RWPE1 (cell line): ENCODE measurements around the gene ITLN1.

Experiments
- CTCF ChIA-PET: fragments of 350-600 bp; sonication (Branson Sonifier 250); formaldehyde crosslinking; extraction: SDS; loops from one replicate; lab custom pipeline; 2021; lab: Yijun Ruan, JAX
- POLR2A ChIA-PET: fragments of 400-600 bp; formaldehyde crosslinking; extraction: SDS; loops from one replicate; lab custom pipeline; 2020; ENCODE audit warnings: antibody characterized with exemption; ENCODE audit not compliant: low non-redundant PET; lab: Yijun Ruan, JAX
- DNase-seq: peaks from one replicate; pipeline ENCODE4 v3.0.0; 2012; ENCODE audit warnings: low spot score
- H3K27ac ChIP-seq: fragments of 450-650 bp; 2 replicates; pipeline ENCODE4 v1.5.1; 2017
- TF ChIP-seq, protein P1 (sequence below): fragments of 450-650 bp; conservative IDR thresholded peaks from 2 replicates; pipeline ENCODE4 v1.5.1; 2017; ENCODE audit warnings: low read depth, mild to moderate bottlenecking

The ITLN1 gene

DNA sequence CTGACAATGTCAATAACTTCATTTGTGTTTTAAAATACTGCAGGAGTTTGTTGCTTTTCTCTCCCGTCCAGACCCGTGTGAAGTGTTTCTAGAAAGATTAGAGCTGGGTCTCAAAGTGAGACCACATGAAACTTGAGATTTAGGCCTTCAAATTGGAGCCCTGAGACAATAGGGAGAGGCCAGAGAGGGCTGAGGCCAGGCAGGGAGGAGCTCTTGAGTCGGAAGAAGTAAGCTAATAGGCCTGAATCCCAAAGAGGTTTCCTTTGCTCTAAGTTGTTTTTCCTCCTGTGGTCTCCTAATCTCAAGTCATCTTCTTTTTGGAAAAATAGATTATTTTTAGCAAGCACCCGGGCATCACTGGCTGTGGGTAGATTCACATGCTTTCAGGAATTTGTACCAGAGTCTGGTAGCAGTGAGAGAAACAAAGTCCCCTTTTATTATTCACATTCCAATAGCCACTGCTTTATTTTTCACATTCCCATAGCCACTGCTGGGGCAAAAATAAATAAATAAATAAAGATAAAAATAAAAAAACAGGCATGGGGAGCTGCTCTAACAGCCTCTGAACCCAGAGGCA, 47.9 kb downstream of the ITLN1 start:
- no peak overlapping the region for H3K27ac ChIP-seq
- TF ChIP-seq, protein P1, sequence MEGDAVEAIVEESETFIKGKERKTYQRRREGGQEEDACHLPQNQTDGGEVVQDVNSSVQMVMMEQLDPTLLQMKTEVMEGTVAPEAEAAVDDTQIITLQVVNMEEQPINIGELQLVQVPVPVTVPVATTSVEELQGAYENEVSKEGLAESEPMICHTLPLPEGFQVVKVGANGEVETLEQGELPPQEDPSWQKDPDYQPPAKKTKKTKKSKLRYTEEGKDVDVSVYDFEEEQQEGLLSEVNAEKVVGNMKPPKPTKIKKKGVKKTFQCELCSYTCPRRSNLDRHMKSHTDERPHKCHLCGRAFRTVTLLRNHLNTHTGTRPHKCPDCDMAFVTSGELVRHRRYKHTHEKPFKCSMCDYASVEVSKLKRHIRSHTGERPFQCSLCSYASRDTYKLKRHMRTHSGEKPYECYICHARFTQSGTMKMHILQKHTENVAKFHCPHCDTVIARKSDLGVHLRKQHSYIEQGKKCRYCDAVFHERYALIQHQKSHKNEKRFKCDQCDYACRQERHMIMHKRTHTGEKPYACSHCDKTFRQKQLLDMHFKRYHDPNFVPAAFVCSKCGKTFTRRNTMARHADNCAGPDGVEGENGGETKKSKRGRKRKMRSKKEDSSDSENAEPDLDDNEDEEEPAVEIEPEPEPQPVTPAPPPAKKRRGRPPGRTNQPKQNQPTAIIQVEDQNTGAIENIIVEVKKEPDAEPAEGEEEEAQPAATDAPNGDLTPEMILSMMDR, result no peak
- CTCF ChIA-PET, result no interaction called here
- POLR2A ChIA-PET, result no interaction called here
- no peak for DNase-seq

- TF ChIP-seq, protein P1, result no peak
- ChIA-PET POLR2A (no interaction called here), CTCF (no interaction called here)
- no peak for DNase-seq
- H3K27ac ChIP-seq, result no peak overlapping the region
Observed at GRCh38 chr1:160836561-160836960, 48.4 kb downstream of the ITLN1 start.

DNA sequence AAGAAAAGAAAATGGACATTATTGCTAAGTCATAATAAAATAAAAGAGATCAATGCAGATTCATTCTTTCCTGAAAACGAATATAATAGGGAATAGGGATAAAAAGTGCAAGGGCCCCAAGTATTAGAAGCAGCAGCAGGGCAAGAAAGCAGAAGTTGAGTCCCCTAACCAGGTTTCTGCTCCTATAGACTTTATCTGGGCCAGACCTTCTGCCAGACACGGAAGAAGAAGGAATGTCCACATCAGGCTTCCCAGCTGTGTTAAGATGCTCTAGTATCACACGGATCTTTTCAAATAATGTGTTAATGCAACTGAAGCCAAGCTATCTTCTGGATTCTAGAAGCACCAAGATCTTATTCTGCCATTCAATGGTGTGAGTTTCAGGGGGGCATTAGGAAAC, 49.2 kb downstream of the ITLN1 start:
- TF ChIP-seq, protein P1, result no peak
- H3K27ac ChIP-seq, result no peak overlapping the region
- DNase-seq, result no peak
- ChIA-PET POLR2A (no interaction called here), CTCF (interaction anchor here (1.3 to 1.4 kb wide), 2 partner anchors 8 to 38 kb away, joined by 5 to 10 read pairs; no protein-coding TSS in a partner anchor)

GRCh38 chr1:160834945-160835565, 49.9 kb downstream of the ITLN1 start:
- CTCF ChIA-PET, result interaction anchor here (0.6 to 1.4 kb wide), 17 partner anchors 9 to 421 kb away, joined by 3 to 10 read pairs (median 4); no protein-coding TSS in a partner anchor
- POLR2A ChIA-PET, result no interaction called here
- TF ChIP-seq, protein P1, result peak; percentile 62
- H3K27ac ChIP-seq, result no peak overlapping the region
- DNase-seq, result peak; percentile 23

GRCh38 chr1:160830321-160831153, 54.4 kb downstream of the ITLN1 start:
- CTCF ChIA-PET, result interaction anchor here (0.5 to 1.5 kb wide), 7 partner anchors 91 to 443 kb away, joined by 3 to 7 read pairs (median 4); no protein-coding TSS in a partner anchor
- H3K27ac ChIP-seq, result no peak overlapping the region
- TF ChIP-seq, protein P1, result peak; percentile 27; the same call in 1 of the 2 replicates
- peak; percentile 49 for DNase-seq
- POLR2A ChIA-PET, result interaction anchor here (0.5 kb wide), 1 partner anchor 106 kb away, joined by 3 read pairs; no protein-coding TSS in a partner anchor

DNA sequence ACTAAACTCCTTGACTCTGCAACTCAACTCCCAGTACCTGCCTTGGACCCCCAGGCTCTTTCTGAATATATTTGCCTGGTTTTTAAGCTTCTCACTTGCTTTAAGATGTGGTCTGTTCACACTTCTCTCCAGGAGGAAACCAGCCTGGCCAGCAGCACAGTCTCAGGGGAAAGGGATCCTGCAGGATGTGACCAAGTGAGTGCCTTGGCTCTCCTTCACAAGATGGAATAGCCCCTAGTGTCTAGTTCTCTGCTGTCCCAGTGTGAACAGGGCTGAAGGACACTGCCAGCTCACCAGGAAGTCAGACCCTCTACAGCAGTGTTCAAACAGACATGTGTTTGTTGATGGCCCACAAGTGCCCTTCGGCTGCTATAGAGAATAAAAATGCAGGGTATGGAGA, 55.2 kb downstream of the ITLN1 start:
- TF ChIP-seq, protein P1, result no peak
- POLR2A ChIA-PET, result no interaction called here
- H3K27ac ChIP-seq, result no peak overlapping the region
- CTCF ChIA-PET, result interaction anchor here (0.5 to 1.4 kb wide), 2 partner anchors 103 to 149 kb away, joined by 4 to 7 read pairs; no protein-coding TSS in a partner anchor
- DNase-seq, result no peak
